Fibroblast of lung (primary cell): Measurements from ENCODE around the gene FGD4. TPM values are rescaled to one million over a fixed set of nuclear protein-coding genes. Genes with fewer than 3 reads are reported as not detected.
"Not testable (repeated sequence)": the region's sequence is repeated elsewhere in the genome, so short reads cannot be mapped to it uniquely, and the experiment has no call there.

Experiments used
- DNase-seq, 2 donors: peaks; one replicate each; pipeline versions ENCODE4 v3.0.0 to v3.0.0-alpha.2; 2010; ENCODE audit warnings: low read depth in 2 of 2
- H2AFZ ChIP-seq: 2 replicates; pipeline ENCODE4 v1.5.1; 2012; ENCODE audit warnings: low read length, control low read depth, inconsistent platforms
- H3K27ac ChIP-seq: 2 replicates; pipeline ENCODE4 v1.5.1; 2011; ENCODE audit warnings: low read length, control low read depth; ENCODE audit not compliant: insufficient read depth
- H3K27me3 ChIP-seq: 2 replicates; pipeline ENCODE4 v1.5.1; 2011; ENCODE audit warnings: mild to moderate bottlenecking, low read length; ENCODE audit not compliant: control insufficient read depth, insufficient read depth
- H3K36me3 ChIP-seq: 2 replicates; pipeline ENCODE4 v1.5.1; 2011; ENCODE audit warnings: low read length; ENCODE audit not compliant: control insufficient read depth, insufficient read depth
- H3K4me1 ChIP-seq: 2 replicates; pipeline ENCODE4 v1.5.1; 2011; ENCODE audit warnings: low read length; ENCODE audit not compliant: control insufficient read depth, insufficient read depth; ENCODE audit errors: extremely low read depth
- H3K4me2 ChIP-seq: 2 replicates; pipeline ENCODE4 v1.5.1; 2011; ENCODE audit warnings: low read length, control low read depth; ENCODE audit not compliant: insufficient read depth; ENCODE audit errors: extremely low read depth
- H3K4me3 ChIP-seq, 4 experiments: fragments of 200-600 bp in 1 of 4; sonication (generic) in 1 of 4; replicated peaks in 1 of 4; 2 replicates each; pipeline ENCODE4 v1.5.1; 2011 to 2016; ENCODE audit warnings: low read length in 4 of 4, low read depth in 3 of 4, mild to moderate bottlenecking in 3 of 4, control low read depth in 2 of 4, inconsistent platforms in 1 of 4, mixed read lengths in 1 of 4; ENCODE audit not compliant: insufficient read depth in 1 of 4; ENCODE audit errors: control extremely low read depth in 1 of 4
- H3K79me2 ChIP-seq: 2 replicates; pipeline ENCODE4 v1.5.1; 2012; ENCODE audit warnings: mild to moderate bottlenecking, low read length, inconsistent platforms; ENCODE audit not compliant: control insufficient read depth, insufficient read depth
- H3K9ac ChIP-seq: 2 replicates; pipeline ENCODE4 v1.5.1; 2011; ENCODE audit warnings: mild to moderate bottlenecking, low read length, control low read depth; ENCODE audit not compliant: insufficient read depth
- H3K9me3 ChIP-seq: 2 replicates; pipeline ENCODE4 v1.5.1; 2012; ENCODE audit warnings: low read depth, low read length; ENCODE audit not compliant: control insufficient read depth, insufficient read depth
- H4K20me1 ChIP-seq: 2 replicates; pipeline ENCODE4 v1.5.1; 2011; ENCODE audit warnings: low read length; ENCODE audit not compliant: control insufficient read depth, insufficient read depth; ENCODE audit errors: extremely low read depth
- CTCF ChIP-seq, 2 donors: IDR thresholded peaks in 1 of 2; conservative IDR thresholded peaks in 1 of 2; 1 replicate in 1 of 2; 2 replicates in 1 of 2; pipeline ENCODE4 v1.5.1; 2011 to 2012; ENCODE audit warnings: low read length in 2 of 2, control low read depth in 1 of 2, inconsistent platforms in 1 of 2, low read depth in 1 of 2, mild to moderate bottlenecking in 1 of 2
- EZH2 ChIP-seq: IDR thresholded peaks from 2 replicates; pipeline ENCODE4 v1.5.1; 2012; ENCODE audit warnings: low read length, control low read depth, mild to moderate bottlenecking; ENCODE audit errors: missing control alignments
- polyA plus RNA-seq, 2 donors: library from polyadenylated mRNA; depleted of rRNA in 1 of 2; stranded (reverse) in 1 of 2; unstranded in 1 of 2; fragments of >200 nt; gene quantifications; 2 replicates each; pipeline ENCODE4 v1.2.1, GENCODE V29; 2011 to 2012; ENCODE audit warnings: missing spikeins in 1 of 2
- total RNA-seq: library from RNA; depleted of rRNA; stranded (reverse); fragments of >200 nt; gene quantifications from 2 replicates; pipeline ENCODE4 v1.2.1, GENCODE V29; 2014

The FGD4 gene
- total and polyA plus RNA-seq, 2 donors (not counting 1 experiment from before 2014, with no cell fraction given), result 7.6 to 12.2 TPM

DNA sequence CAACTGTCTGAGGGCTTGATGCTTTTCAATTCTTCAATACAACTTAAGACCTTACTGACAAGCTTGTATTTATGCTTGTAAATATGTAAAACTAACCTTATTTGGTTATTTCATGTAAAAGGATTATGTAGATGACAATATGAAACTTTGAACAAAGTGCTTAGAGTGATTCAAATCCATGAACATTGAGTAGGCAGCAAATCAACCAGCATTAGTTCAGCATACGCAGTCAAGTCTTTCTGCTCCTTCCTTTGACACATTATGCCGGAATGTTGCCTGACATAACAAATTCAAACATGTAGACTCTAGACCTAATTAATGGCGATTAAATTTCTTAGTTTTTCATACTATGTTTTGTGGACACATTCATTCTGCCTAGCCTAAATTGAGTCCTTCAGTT, 105.2 kb downstream of the FGD4 start:
- Histone ChIP-seq H3K4me3 (no peak overlapping the region), H3K36me3 (no peaks in the 10 kb centered on the region), H2AFZ (no peak overlapping the region), H4K20me1 (no peaks in the 10 kb centered on the region), H3K27me3 (no peaks in the 10 kb centered on the region), H3K79me2 (no peaks in the 10 kb centered on the region), H3K4me2 (no peak overlapping the region), H3K9me3 (no peaks in the 10 kb centered on the region), H3K4me1 (no peaks in the 10 kb centered on the region), H3K9ac (no peak overlapping the region), H3K27ac (no peak overlapping the region)
- TF ChIP-seq EZH2 (no peak), CTCF (conservative IDR thresholded peaks at IDR 0.05 in 1 of 2, IDR thresholded peaks at IDR 0.05 in 1 of 2; ENCODE audit: low read depth in 1 of 2, low read length in 2 of 2) (no peak)
- peak in 1 of 2 donors; percentile 12 for DNase-seq

- Histone ChIP-seq H3K36me3 (no peaks in the 10 kb centered on the region), H3K9ac (no peak overlapping the region), H3K4me3 (no peak overlapping the region), H3K9me3 (no peaks in the 10 kb centered on the region), H3K4me2 (no peak overlapping the region), H3K27ac (no peak overlapping the region), H2AFZ (no peak overlapping the region), H3K27me3 (no peaks in the 10 kb centered on the region), H3K4me1 (no peaks in the 10 kb centered on the region), H4K20me1 (no peaks in the 10 kb centered on the region), H3K79me2 (no peaks in the 10 kb centered on the region)
- DNase-seq, result peak in 1 of 2 donors; percentile 85
- no peak for TF ChIP-seq CTCF (conservative IDR thresholded peaks at IDR 0.05 in 1 of 2, IDR thresholded peaks at IDR 0.05 in 1 of 2; ENCODE audit: low read depth in 1 of 2, low read length in 2 of 2)
- no peak for TF ChIP-seq EZH2
Measured at GRCh38 chr12:32505067-32505945, 105.9 kb downstream of the FGD4 start.

DNA sequence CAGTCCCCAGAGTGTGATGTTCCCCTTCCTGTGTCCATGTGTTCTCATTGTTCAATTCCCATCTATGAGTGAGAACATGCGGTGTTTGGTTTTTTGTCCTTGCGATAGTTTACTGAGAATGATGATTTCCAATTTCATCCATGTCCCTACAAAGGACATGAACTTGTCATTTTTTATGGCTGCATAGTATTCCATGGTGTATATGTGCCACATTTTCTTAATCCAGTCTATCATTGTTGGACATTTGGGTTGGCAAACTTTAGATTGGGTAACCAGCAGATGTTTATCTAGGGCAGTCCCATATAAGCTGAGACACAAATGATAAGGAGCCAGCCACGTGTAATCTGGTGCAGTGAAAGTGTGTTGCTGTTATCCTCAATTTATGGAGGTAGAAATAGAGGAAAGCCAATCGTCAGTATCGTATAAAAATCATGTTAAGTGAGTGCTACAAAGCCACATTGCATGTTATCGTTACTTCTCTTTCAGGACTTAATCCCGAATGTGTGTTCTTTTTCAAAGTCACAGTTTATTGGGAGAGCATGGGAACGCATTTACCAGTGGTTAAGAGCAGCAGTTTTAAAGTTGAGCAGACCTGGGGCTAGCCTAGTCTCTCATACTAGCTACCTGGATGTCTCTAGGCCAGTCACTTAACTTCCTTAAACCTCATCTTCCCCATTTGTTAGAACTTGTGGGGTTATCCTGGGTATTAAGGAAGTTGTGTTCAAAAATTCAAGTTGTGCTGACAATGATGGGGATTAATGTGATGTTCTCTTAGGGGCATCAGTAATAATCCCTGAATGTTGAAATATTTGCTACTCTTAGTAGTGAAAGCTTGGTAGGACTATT, 108.0 kb downstream of the FGD4 start:
- H3K27me3 ChIP-seq, H3K9me3 ChIP-seq, H3K36me3 ChIP-seq, DNase-seq, H3K27ac ChIP-seq, H3K9ac ChIP-seq, H2AFZ ChIP-seq, H3K4me2 ChIP-seq, H4K20me1 ChIP-seq, H3K4me1 ChIP-seq, H3K4me3 ChIP-seq, H3K79me2 ChIP-seq: not testable (repeated sequence)
